Measurements from ENCODE around the gene BMP5.

Gene BMP5

DNA sequence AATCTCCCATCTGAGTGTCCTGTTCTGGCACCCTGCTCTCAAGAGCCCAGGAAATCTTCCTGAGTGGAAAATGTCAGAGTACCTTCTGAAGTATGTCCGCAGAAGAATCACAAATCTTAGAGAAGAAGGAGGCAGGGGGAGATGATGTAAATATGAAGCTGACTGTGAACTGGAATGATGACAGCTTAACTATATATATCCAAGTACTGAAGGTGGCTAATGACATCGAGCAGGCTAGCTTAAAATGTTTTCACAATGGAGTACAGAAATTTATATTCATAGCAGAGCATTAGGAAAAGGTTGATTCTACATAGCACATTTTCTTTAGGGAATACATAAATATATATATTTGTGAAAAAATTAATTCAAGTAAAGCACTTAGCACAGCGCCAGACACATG is 64.3 kb downstream of the BMP5 start:
- no peak for DNase-seq (ENCODE audit: low read depth)

DNA sequence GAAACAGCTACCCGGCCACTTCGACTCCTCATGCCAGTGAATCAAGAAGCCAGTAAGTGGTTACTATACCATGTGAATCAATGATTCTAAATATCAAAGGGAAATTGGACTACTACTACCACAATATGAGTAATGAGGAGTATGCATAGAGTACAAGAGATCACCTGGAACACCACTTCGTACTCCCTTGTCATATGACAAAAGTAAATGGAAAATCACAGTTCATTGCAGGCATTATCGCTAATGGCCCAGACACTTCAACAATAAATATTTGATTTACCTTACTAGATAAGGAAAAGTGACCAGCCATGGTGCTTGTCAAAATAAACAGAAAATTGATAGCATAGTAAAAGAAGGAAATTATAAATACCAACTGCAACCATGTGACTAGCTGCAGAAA is 73.1 kb downstream of the BMP5 start:
- no peak for DNase-seq (ENCODE audit: low read depth)

DNA sequence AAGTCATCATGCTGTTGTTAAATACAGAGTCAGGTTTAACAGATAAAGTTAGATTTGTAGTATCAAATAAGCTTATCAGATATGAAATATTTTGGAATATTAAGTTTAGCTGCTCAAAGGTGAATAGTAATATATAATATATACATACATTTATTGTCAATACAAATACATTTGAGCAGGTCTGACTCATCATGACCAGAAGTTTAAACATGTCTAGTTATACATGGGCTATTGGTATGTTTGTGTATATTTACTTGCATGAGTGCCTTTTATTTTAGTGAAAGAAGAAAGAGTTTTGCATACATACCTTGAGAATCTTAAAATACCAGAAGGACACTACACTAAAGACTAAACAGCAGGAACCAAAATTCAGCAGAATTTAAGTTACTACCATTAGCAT is 76.8 kb downstream of the BMP5 start:
- no peak for DNase-seq (ENCODE audit: low read depth)

DNA sequence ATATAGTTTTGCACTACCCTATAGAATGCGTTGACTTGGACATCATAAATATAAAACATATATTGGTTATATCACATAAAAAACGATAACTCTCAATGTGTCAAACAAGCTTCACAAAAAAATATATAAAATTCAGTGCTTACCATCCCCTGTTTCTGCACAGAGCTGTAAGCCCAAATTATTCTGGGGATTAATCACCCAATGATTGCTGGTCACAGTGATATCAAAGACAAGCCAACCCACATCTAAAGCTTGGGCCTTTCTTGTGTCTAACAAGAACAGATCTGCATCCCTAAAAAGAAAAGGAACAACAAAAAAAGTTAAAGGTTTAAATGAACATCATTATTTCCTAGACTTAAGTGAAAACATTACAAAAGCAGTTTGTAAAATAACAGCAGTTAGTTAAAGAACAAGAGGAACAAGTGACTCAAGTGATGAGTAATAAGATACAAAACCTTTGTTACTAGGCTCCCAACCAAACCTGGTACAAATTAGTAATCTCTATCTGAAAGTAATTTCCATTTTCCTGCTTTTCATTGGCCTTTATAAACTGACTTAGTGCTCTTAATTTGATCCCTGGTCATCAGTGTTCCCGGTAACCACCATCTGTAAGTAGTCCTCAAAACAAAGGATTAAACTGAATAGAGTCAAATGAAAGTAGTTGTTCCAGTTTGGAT is 81.1 kb downstream of the BMP5 start:
- DNase-seq (ENCODE audit: low read depth) = no peak

DNA sequence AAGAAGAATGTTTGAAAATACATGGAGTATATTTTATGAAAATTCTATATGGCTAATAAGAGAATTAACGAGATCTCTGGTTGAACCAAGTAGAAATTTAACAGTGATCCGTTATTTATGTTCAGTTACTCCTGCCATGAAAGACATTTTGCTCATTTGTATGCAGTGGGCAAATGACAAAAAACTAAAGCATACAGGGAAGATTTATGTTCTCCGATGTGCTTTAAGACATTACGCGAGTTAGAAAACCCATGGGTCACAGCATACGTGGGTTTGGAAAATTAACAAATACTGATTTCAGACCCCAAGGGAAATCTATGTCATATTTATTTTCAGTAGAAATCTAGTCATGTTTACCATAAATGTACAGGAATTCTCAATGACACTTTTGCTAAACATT is 90.1 kb downstream of the BMP5 start:
- no peak for DNase-seq (ENCODE audit: low read depth)

DNA sequence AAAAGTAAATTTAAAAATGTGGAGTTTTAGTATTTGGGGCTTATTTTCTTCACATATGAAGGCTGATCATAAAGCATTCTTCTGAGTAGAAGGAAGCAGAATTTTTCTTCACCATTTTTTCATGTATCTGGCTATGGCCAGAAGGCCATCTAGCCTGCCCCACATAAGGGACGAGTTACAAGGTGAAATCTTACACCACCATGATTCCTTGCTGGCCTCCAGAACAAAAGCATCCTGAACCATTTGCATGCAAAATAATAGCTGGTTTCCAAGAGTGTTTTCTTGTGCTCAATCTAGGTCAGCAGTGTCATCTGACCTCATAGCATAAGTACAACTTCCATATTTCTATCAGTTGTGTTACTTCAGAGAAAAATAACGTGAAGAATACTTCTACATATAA is 93.1 kb downstream of the BMP5 start:
- DNase-seq (ENCODE audit: low read depth) = no peak

DNA sequence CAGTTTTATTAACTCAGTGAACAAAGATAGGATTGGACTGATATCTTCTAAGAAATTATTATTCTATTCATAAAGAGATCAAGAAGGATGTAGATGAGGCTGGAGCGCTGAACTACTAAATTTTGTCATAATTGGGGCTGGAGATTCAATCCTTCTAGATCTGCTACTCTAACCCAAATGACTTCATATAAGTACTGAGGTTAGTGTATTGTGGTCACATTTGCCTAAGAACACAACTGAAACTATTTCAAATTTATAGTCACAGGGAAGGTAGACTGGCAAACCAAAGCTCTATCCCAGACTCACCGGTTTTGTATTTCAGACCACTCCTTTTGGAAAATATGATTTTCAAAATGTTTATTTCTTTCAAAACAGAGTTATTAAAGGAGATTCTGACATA is 96.7 kb downstream of the BMP5 start:
- no peak for DNase-seq (ENCODE audit: low read depth)

DNA sequence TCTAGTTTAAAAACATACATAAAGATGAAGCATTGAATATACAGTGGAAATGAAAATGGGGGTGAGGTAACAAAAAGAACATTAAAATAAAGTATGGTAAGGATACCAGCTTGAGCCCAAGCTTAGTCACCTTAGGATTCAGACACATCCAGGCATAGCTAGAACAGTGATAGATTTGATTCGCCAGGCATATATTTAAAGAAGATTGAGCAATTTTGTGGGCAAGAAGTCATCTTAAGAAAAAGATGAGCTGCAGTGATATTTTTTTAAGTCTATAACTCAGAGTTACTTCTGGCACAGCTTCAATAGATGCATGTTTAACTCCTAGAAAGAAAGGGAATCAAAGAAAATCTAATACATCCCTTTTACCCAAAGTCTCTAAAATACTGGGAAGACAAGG is 97.9 kb downstream of the BMP5 start:
- no peak for DNase-seq (ENCODE audit: low read depth)

DNA sequence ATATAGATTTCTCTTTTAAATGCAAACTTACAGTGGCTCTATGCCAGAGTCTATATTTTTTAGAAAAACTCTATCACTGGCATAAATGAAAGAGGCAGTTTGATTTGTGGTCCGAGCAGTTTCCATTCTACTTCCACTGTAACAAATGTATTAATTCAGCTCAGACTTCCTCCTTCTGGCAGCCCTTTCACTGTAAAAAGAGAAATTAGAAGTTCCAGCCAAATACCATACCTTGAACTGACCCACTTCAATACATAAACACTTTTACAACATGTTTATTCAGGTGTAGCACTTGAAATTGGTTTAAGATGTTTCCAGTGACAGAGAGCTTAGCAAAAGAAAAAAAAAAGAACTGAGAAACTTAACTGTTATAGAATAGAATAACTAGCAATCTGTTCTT is 99.3 kb downstream of the BMP5 start:
- no peak for DNase-seq (ENCODE audit: low read depth)

DNA sequence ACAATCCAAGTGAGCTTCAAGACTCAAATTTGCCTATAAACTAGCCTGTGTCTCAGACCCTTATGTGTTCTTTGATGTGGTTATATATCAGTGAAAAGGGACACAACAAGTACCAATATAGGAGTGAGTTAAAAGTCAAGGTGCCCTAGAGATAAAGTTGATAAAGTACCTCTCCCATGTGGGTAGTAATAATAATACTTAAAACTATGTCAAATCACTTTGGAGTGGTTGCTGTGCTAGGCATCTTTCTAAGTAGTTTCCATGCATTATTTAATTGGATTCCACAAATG is 100.4 kb downstream of the BMP5 start:
- DNase-seq (ENCODE audit: low read depth) = no peak

DNA sequence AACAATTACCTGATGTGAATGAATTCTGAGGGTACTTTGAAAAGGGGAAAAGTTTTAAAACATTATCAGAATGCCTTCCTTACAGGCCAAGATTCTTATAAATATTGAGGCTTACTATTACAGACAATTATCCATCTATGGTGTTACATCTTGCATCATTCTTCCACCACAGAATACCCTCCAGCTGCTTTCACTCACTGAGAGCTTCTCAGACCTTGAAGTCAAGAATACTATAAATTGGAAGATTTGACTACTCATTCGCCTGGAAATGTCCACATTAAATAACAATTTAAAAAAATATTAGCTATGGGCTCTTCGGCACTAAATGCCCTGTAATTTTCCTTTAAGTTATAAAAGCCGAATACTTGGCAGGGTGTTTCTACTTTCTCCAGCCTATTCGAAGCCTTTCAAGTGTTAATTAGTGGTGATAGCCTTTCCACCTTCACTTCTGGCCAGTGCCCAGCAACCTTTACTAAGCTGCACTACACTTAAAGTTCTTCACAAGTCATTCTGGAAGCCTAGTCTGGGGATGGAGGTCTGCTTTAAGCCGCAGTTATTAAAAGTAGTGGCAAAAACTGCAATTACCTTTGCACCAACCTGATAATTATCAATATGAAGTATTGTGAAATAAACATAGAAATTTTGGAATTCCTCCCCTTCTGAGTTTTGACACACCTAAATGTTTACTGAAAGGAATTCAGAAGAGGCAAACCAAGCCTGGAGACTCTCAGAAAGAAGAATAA is 100.9 kb downstream of the BMP5 start:
- no peak for DNase-seq (ENCODE audit: low read depth)

DNA sequence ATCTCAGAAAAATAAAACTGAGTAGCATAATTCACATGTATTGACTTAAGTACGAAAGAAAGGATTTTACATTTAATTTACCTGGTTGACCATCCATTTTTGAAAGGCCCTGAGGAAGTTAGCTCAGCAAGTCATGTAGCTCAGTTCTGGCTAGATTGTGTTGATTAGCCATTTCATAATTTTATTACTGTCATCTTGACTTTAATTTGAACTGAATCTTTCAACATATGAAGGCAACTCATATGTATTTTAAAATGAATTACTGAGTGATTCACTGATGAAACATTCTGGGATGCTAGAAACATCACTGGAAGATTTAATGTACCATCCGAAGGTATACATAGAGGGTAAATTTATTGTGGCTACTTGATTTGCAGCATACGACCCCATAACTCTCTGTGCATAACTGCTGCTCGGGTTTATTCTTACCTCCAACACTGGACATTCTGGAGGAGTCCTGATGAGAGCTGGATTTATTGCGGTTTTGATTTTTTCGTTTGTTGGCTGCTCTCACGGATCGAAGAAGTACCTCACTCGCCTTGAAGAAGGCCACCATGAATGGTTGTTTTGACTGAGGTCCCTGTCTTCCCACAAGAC is 101.7 kb downstream of the BMP5 start:
- no peak for DNase-seq (ENCODE audit: low read depth)

DNA sequence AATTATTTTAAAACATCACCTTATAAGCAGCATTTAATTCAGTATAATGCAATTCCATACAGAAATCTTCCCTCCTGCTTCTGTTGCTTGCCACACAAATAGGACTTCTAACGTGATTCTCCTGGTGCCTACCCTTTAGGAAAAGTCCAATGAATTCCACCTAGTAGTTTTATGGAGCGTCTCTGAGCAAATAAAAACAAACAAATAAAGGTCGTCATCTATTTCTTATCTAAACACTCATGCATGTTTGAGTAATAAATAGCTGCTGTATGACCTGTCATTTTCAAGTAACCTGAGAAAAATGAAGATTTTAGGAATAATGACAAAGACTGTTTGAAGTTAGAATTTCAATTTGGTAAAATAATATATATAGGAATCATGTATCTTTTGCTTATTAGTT is 102.7 kb downstream of the BMP5 start:
- DNase-seq (ENCODE audit: low read depth) = no peak

DNA sequence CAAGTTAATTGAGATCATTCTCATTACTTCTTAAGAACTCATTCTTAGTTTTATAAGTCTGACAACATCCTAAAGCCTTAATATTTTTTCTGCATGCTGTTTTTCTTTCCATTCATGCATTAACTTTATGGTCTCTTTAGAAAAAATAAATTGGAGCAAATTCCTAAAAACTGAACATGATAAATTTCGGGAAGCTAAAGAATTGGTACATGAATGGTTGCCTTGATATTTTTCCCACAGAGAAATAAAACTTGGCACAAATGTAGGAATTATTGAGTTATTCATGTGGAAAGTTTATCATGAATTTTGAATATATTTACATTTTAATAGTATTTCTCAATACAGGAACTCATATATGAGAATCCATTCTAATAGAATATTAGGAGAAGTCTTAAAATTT is 115.9 kb downstream of the BMP5 start:
- DNase-seq (ENCODE audit: low read depth) = no peak

DNA sequence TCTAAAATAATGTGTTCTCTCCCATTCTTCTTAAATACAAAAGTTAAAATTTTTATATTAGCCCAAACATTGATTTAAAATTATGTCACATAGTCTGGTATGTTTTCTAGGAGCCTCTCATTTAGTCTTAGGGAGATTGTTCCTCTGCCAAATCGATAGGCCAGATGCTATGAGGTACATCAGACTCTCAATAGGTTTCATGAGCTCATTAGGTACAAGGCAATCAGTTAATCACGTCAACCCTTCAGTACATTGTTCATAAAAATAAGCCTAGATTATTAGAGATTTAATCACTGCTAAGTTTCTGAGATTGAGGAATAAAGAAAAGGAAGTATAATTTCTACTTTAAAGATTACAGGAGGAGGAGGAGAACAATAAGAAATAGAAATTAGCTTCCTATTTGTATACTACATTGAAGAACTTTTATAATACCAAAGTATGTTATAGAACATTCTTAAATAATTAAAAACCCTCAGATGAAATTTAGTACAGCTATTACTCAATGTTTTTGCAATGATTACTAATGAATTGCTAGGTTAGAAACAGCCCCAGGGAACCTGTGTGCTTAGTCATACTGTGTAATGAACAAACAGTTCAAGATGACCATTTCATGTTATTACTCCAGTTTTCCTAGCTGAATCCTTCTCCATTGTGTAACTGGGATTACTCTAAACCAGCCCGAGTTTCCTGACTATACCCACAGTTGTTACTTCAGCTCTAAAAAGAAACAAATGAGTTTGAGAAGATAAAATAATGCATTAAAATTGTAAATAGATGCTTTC is 117.0 kb downstream of the BMP5 start:
- DNase-seq (ENCODE audit: low read depth) = no peak

DNA sequence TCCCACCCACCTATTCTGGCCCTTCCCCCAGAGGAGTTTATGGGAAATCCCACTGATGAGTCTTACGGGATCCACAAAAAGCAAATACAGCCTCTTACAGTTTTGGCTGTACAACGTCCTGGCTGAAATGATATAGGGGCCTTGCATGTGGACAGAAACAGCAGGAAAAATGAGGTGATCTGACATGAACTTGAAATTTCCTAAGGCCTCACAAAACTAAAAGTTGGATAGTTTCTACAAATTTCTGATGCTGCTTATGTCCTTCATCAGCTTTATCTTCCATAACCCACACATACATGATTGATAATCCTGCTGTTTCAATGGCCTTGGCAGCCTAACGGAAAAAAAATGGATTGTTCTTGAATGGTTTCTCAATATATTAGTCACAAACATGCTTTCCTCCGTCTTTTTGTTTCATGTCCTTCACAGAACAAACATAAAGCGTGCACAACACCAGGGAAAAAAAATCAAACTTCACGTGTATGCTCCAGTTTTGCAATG is 118.8 kb downstream of the BMP5 start:
- no peak for DNase-seq (ENCODE audit: low read depth)

DNA sequence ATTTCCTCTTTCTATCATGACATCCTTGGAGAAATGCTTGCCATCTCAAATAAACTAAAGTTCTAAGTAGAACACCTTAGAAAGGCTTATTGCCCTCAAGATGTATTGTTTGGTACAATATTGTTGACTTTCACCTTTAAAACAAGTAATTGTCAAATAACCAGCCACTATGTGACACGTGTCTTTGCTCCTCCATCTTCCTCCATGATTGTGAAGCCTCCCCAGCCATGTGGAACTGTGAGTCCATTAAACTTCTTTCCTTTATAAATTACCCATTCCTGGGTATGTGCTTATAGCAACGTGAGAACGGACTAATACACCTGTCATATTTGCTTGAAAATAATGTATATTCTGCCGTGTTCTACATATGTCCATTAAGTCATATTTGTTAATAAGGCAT is 126.5 kb downstream of the BMP5 start:
- no peak for DNase-seq (ENCODE audit: low read depth)

DNA sequence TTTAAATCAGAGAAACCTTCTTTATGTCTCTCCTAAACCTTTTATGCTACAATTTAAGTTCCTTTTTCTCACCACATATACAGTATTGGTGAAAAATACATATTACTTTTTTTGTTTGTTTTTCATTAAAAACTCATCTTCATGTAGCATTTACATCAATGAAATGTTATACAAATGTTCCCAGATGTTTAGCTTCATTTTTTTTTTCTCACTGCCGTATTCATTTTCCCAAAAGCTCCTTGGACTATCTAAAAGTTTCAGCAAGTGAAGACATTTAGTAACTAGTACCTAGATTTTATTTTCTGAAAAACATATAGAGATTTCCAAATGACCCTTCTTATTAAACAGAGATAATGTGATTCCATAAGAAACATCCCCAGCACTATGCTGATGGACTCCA is 128.9 kb downstream of the BMP5 start:
- no peak for DNase-seq (ENCODE audit: low read depth)

DNA sequence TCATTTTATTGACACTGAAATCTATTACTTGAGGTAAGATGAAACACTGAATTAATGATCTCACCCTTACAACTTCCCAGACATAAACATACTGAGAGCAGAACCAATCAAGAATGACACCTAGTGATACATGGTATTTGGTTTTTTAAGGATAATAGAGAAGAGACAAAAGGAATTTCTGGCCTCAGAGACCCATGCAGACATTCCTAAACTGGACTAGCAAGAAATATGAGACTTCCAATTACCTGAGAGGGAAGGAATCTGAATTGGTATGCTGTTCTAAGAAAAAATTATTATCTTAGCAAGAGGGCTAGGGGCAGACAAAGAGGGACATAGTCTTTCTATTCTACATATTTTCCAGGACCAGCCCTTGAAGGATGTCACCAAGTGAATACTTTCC is 141.1 kb downstream of the BMP5 start:
- no peak for DNase-seq (ENCODE audit: low read depth)

DNA sequence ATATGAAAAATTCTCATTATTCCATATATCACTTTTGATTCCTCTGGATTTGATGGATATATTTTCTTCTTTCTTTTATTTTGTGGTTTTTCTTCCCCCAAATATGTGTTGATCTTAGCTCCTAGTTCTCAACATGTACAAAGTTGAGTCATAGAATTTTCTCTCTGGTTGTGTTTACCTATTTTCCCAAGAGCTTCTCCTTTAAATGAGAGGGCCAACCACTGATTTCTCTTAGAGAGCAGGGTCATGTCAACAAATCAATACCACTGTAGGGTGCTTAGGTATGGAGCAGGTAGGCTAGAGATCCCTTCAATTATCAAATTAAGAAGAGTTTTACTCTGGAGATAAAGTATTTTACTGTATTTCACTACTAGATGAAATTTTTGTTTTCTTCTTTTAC is 145.7 kb downstream of the BMP5 start:
- no peak for DNase-seq (ENCODE audit: low read depth)

DNA sequence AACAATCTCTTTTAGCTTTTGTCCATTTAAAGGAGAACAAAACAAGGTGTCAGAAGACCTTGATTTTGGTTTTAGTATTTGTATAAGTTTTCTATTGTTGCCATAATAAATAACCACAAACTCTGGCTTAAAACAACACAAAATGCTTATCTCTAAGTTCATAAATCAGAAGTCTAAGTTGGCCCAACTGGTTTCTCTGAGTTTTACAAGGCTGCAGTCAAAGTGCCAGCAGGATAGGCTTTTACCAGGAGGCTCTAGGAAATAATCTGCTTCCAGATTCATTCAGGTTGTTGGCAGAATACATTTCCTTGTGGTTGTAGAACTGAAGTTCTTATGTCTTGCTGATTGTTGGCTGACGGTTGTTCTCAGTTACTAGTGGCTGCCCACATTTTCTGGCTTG is 149.2 kb downstream of the BMP5 start:
- no peak for DNase-seq (ENCODE audit: low read depth)

DNA sequence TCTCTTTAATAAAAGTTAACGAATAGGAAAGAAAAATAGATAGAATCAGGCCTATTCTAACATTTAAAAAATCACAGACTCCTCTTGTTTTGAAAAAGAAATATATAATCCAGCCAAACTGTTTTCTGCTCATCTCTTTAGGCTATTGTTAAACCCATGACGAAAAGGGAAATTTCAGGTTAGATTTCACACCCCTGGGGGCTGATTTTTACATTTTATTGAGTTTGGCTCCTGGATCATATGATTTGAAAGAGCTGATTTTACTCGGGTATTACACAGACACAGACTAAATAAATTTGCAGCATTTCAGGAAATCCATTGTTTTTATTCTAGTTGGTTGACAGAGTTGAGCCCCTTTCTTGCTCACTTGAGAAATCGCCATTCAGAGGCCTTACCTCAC is 160.6 kb downstream of the BMP5 start:
- no peak for DNase-seq (ENCODE audit: low read depth)

DNA sequence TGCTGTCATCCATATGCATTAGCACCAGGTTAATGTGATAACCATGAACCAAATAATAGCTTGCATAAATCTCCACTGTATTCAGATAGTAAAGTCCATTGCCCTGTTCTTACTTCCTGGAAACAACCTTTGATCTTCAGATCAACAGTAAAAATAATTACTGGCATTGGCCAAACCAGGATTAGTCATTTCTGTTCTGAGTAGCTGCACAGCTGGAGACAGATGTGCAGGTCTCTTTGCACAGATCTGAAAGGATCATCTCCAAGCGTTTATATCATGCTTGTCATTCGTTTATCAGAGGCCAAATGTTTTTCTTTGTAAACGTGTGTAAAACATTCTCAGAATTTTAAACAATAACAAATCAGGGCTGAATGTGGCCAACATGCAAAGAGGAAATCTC is 162.0 kb downstream of the BMP5 start:
- DNase-seq (ENCODE audit: low read depth) = no peak
